ENCODE results near the gene DNAL1. TPM values are rescaled to one million over a fixed set of nuclear protein-coding genes. Genes with fewer than 3 reads are reported as not detected.

The DNAL1 gene, protein sequence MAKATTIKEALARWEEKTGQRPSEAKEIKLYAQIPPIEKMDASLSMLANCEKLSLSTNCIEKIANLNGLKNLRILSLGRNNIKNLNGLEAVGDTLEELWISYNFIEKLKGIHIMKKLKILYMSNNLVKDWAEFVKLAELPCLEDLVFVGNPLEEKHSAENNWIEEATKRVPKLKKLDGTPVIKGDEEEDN
- 10 to 100 TPM in 1 of 4 donors, 1 to 10 TPM in 3; 7.7 to 11.5 (median 8.1) TPM for total RNA-seq

DNA sequence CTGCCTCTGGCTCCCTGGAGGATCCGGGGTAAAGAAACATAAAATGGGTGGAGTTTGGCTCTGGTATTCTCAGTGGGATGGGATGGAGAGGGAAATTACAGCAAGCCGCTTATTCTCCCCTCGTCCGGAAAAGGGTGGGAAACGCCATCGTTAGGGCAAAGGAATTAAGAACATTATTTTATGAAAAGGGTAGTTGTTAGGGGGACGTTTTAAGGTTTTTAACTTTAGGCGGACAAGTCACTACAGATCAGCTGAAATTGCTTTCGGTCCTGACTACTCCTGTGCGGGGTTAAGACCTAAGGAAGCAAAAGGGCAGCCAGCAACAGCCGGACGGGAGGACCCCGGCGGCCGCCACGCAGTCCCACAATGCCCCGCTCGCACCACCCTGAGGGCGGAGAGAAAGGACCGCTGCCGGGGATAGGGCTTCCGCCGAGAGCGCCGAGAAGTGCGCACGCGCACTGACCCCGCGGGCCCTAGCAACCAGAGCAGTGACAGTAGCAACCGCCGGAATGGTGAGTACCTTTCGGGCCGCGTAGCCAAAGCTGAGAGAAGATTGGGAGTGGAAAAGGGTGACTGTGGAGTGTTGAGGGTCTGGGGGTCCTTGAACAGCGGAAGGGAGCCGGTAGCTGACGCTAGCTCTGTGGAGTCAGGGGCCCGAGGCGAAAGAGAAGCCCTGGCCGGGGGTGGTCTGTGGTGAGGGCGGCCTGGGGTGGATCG is at the start of gene DNAL1:
Gene DNAL1, plus strand, starts transcription at position 456 of the 717 bp plus-strand sequence. Its CDS starts 54 bp downstream, at position 510.
- no peak for TF ChIP-seq CTCF (IDR thresholded peaks at IDR 0.05)
- ATAC-seq (ENCODE audit: low FRiP score), result peak; percentile 99
- peak; percentile 55 for DNase-seq (ENCODE audit: low spot score)

DNA sequence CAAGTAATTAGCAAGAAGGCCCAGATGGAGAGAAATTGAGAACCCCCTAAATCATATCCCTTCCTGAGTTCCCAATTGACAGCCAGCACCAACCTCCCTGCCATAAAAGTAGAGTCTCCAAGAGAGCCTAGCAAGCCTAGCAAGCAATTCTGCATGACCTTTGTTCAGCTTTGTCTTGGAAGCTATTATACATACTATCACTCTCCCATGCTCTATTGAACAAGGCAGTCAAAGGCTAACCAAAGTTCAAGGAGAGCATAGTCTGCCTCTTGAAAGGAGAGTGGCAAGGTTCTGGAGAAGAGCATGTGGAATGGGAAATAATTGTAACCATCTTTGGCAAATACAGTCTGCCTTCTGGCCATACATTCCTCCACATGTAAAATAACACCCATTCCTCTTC is 45.3 kb upstream of the DNAL1 start:
- no peak for TF ChIP-seq CTCF (IDR thresholded peaks at IDR 0.05)
- ATAC-seq (ENCODE audit: low FRiP score), result no peak
- no peak for DNase-seq (ENCODE audit: low spot score)

DNA sequence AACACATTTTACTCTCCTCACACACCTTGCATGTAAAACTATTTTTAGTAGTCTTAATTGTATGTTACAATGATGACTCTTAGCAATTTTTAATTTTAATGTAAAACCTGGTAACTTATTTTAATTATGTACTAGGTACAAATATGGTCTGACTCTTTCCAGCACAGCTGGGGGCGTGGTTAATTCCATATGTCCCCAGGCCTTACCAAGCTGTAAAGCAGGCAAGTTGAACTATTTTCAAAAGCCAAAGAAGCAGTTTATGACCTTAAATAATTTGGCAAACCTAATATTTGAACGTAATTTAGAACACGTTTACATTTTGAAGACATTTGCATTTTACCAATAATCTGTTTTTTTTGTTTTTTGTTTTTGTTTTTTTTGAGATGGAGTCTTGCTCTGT is 41.8 kb upstream of the DNAL1 start:
- DNase-seq (ENCODE audit: low spot score) (no peak), ATAC-seq (ENCODE audit: low FRiP score) (no peak)
- TF ChIP-seq CTCF (IDR thresholded peaks at IDR 0.05), result no peak

- TF ChIP-seq CTCF (IDR thresholded peaks at IDR 0.05), result no peak
- ATAC-seq (ENCODE audit: low FRiP score), result no peak
- no peak for DNase-seq (ENCODE audit: low spot score)
These were observed 38.5 kb upstream of the DNAL1 start for GRCh38 chr14:73606271-73606670.

GRCh38 chr14:73607241-73607640 is 37.5 kb upstream of the DNAL1 start:
- DNase-seq (ENCODE audit: low spot score) (no peak), ATAC-seq (ENCODE audit: low FRiP score) (no peak)
- no peak for TF ChIP-seq CTCF (IDR thresholded peaks at IDR 0.05)

GRCh38 chr14:73610687-73611086 is 34.1 kb upstream of the DNAL1 start:
- no peak for TF ChIP-seq CTCF (IDR thresholded peaks at IDR 0.05)
- ATAC-seq (ENCODE audit: low FRiP score) (no peak), DNase-seq (ENCODE audit: low spot score) (no peak)

Data from omental fat pad (tissue), 4 donors.